GM21367 (cell line): ENCODE data around the gene ZNF217.
A peak's percentile ranks its signal among the peaks of the same experiment; 100 is the strongest.
"Not testable (repeated sequence)": the region's sequence is repeated elsewhere in the genome, so short reads cannot be mapped to it uniquely, and the experiment has no call there.

Source experiments
- ATAC-seq: cut with Tn5 transposase; IDR thresholded peaks from one replicate; pipeline ENCODE4 v1.9.1; 2021; ENCODE audit not compliant: unreplicated experiment

ZNF217 gene

DNA sequence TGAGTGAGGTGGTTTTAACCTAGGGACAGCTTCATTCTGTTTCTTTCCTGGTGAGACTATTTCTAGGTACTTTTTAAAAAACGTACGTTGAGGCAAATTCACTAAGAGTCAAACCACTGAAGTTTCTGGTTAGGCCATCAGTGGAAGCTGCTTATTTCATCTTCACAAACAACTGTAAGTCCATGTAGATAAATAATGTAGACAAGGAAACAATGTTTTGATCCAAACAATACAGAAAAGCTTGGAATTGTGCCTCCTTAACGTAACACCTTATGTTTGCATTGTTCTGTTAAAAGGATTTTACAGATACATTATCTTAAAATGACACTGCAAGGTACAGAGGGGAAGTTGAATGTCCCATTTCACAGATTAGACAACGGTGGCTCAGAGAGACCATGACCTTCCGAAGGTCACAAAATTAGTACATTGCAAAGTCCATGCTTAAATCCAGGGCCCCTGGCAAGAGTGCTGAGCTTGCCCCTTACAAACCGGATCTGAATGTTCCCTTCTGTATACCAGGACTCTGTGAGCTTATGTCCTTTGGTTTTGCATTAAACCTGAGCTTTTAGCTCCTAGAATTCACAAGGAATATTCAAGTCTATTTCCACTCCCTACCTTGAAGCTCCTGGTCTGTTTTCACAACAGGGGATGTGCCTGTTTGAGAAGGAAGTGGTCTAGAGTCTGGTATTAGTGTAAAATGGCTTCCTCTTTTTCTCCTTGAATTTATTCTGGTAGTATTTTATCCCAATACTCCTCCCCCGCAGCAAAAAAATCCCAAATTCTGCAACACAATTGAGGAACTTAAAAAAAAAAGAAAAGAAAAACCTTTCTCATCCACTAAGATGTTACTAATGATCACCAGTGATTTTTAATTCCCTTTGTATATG lies 28.9 kb upstream of the ZNF217 start:
- no peak for ATAC-seq

DNA sequence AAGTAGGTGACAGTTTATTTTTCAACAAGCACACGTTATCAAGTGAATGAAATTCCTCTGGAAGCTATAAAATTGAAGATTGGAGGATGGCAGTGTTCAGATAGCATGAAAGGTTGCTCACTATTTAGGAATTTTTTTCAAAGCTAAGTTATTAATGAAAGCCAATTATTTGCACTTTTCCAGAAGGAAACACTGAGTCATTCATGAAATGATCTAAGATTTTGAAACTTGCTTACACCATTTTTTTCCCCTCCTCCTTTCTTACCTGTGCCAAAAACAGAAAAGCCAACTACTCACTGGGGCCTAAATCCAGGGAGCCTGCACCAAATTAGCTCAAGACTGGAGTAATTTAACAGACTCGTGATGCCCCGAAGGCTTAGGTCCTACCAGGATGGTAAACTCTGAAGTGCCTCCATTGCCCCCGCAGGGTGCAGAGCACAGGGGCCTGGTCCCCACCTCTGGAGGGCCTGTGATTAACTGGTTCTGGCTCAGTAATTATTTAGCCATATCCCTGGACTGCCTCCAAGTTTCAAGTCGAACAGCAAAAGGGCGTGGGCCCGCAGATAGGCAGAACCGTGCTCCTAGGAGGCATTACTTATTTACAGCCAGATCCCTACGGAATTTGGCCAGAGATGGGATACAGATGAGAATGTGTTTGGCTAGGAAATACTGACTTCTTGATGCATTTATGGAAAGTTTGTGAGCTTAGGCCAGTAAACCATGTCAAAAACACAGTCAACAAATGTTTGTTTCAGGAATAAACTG lies 28.0 kb upstream of the ZNF217 start:
- no peak for ATAC-seq

DNA sequence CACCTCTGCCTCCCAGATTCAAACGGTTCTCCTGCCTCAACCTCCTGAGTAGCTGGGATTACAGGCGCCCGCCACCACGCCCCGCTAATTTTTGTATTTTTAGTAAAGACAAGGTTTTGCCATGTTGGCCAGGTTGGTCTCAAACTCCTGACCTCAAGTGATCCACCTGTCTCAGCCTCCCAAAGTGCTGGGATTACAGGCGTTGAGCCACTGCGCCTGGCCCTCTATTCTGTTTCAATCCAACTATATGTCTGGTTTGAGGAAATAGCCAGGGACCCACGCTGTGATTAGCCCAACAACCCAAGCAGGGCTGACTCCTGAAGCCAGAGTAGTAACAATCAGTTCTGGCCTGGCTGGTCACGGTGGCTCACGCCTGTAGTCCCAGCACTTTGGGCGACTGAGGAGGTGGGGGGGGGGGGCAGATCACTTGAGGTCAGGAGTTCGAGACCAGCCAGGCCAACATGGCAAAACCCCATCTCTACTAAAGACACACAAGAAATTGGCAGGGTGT lies 24.9 kb upstream of the ZNF217 start:
- ATAC-seq: not testable (repeated sequence)

DNA sequence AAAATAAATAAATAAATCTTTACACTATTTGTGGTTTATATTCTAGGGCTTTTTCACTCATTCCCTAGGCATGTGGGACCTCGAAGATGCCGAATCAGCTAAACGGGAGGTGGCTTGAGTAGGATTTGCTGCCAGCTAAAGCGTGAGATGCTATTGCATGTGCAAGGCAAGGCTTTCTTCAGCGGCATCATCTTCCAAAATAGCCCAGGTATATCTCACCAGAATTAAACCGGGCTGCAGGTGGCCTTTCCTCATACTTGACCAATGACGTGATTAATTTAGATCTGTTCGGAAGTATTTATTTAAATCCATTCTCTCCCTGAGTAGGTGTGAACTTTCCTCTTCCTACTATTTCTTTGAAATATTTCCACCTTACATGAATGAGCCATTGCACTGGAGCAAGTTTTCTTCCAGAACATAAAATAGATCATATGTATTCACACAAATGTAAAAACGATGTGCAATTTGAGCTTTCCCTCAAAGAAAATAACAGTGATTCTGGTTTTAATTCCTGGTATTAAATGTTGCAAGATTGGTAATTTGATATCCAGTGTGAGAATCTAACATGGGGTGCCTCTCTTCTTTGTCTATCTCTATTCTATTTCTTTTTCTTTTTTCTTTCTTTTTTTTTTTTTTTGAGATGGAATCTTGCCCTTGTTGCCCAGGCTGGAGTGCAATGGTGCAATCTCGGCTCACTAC lies 24.3 kb upstream of the ZNF217 start:
- no peak for ATAC-seq

DNA sequence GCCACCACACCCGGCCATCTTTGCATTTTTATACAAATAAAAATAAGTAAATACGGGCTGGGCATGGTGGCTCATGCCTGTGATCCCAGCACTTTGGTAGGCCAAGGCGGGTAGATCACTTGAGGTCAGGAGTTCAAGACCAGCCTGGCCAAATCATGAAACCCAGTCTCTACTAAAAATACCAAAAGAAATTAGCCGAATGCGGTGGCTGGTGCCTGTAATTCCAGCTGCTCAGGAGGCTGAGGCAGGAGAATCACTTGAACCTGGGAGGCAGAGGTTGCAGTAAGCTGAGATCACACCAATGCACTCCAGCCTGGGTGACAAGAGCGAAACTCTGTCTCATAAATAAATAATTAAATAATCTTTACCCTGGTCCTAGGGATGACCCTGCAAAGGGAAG lies 22.9 kb upstream of the ZNF217 start:
- not testable (repeated sequence) for ATAC-seq

DNA sequence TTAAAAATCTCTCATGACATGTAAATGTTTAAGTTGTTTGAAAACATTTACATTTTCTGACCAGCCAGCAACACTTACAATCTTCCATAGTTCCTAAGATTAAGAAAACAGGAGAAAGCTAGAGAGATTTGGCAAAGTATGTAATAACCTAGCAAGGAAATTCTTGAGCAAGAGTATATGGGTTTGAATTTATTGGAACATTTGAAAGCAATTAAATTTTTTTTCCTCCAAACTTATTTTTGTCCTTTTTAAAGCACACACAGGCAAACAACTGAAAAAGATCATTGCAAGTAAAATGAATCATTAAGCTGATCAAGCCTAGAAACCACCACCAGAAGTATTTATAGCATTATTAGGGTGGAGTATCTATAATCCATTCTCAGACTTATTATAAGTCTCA lies 20.1 kb upstream of the ZNF217 start:
- no peak for ATAC-seq

DNA sequence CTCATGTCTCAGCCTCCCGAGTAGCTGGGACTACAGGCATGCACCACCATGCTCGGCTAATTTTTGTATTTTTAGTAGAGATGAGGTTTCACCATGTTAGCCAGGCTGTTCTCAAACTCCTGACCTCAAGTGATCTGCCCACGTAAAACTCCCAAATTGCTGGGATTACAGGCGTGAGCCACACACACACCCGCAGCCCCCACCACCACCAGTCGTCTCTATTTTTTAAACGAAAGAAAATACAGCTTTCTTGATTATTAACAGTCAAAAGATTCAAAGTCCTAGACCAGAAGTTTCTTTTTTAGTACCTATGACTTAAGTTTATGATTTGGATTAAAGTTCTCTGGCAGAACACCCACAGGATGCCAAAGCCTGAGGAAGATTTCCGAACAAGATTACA lies 18.6 kb upstream of the ZNF217 start:
- not testable (repeated sequence) for ATAC-seq

DNA sequence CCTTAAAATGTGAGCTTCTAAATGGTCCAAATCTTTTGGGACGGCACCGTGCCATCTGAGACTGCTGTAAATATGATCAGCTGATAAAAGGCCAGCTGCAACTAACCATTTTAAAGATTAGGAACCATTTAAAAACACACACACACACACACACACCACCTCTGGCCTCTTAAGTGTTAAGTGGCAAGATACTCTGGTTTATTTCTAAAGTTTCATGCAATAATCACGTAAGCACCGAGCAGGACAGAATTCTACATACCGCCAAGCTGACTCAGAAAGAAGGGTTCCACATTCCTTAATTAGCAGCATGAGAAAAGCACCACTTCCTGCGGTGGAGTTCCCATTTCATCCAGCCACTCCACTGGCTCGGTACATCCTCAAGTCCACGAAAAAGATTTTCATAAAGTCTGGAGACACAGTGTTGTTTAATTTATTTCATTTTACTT lies 17.8 kb upstream of the ZNF217 start:
- no peak for ATAC-seq

DNA sequence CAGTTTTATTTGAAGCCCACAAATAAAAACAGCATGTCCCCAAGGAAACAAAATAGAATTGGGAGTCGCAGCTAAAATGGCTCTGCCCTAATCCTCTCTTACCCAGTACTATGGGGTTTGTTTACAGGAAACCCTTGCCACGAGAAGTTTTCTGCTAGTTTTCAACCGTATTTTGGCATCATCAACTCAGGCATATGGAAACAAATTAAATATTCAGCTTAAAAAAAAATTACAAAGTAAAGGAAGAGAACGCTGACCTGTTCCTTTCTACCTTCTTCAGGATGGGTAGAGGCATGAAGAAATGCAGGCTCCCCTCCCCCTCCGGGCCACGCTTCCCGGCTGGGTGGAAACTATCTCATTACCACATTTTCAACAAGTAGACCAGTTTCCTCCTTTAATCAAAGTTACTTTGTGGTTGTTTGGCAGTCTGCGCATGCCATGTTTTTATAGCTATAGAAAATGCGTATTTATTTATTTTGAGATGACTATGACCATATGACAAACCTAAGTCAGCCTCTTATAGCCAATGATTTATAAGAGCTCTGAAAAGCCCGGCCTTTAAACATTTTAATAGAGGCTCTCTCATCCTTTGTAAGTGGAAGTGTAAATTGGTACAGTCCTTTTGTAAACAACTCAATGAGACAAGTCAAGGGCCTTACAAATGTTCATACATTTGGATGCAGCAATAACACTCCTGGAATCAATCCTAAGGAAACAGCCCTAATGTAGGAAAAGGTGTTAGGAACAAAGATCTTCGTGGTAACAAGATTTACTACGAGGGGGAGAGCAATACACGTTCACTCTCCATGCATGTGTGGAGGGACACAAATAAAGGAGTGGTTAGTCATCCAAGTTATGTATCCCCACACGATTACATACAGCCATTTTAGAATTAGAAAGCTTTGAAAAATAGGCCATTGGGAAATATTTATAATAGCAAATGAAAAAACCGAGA lies 16.1 kb upstream of the ZNF217 start:
- peak; percentile 46 for ATAC-seq

DNA sequence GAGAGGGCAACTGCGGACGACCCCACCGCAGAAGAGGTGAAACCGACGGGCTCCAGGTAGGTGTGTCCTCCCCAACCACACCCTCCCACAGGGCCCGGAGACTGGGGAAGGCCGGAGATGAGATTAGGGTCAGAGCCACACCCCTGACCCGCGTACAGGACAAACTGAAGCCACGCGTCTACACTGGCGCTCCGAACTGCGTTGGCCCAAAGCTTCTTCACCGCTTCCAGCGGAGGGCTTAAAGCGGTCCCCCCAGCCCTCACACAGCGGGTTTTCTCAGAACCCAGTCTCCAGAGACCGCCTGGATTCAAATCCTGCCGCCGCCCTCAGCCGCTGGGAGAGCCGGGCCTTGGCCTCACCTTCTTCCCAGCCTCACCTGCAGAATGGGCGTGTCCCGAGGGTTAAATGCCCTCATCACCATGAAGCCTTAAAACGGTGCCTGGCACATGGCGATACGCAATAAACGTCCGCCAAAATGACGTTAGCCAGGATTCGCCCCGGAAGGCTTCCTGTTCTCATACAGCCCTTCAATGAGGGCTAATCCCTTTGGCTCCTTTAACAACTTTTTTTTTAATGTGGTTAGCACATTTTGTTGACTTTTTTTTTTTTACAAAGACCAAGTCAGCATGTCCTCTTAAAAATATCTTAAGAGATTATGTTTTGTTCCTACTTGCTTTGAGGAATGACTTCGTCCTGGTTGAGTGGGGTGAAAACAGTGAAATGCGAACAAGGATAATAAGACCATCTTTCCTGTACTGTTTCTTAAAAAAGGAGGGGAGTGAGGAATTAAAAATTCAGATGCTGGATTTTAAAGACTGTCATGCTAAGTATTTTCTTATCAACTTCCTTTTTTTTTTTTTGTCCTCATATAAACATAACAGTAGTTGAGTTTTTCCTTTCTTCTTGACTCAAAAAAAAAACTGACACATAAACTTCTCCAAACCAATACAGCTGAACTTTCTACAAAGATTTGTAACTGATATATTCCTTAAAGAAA lies 15.1 kb upstream of the ZNF217 start:
- no peak for ATAC-seq

DNA sequence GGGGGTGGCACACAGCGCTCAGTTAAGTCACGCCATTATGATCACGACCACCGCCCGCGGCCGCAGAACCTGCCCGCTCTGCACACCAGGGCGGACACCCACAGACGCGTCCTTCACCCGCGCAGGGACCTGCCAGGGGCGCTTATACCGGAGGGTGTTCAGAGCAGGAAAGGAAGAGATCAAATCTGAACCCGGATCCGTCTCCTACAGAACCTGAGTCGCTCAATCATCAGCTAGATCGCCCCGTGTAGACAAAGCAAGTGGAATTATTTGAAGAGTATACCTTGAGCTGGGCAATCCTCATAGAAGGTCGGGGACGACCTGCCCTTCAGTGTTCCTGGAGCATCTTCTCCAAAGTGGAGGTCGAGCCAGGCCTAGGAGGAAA lies 14.4 kb upstream of the ZNF217 start:
- ATAC-seq: no peak

DNA sequence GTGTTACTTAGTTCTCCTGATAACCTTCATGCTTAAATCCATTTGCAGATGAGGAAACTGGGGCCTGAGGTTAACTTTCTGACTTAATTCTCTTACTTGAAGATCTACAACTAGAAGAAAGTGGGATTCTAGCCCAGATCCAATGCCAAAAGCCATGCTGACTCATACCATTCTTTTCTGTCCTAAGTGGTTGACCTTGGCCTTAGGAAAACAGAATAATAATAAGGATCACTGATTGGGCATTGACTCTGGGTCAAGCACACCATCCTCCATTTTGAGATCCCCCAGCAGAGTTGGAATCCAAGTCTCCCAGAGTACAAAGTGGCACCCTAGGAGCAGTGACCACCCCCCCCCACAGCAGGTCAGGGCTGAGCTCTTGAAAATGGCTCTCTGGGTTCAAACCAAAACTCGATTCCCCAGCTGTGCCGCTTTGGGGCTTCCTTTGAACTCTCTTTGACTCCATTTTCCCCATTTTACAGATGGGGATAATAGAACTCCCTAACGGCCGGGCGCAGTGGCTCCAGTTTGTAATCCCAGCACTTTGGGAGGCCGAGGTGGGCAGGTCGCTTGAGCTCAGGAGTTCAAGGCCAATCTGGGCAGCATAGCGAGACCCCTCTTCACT lies 12.8 kb upstream of the ZNF217 start:
- no peak for ATAC-seq

DNA sequence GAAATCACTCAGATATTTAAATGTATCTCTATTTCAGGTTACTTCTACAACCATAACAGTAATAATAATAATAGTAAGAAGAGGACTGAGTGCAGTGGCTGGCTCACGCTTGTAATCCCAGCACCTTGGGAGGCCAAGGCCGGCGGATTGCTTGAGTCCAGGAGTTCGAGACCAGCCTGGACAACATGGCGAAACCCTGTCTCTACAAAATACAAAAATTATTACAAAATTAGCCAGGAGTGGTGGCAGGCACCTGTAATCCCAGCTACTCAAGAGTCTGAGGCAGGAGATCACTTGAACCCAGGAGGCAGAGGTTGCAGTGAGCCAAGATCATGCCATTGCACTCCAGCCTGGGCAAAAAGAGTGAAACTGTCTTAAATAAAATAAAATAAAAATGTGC lies 11.8 kb upstream of the ZNF217 start:
- ATAC-seq: not testable (repeated sequence)

DNA sequence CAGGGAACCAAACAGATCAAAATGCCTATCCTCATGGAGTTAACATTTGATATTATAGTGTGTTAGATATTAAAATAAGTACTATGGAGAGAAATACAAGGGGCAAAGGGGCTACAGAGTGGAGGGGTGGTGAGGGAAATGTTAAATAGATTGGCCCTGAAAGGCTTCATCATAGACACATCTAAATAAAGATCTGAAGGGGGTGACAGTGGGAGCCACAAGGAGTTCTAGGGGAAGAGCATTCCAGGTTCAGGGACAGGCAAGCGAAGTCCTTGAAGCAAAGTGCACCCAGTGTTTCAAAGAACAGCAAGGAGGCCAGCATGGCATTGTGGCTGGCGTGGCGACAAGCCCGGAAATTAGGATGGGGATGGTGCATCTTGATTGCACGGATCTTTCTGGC lies 11.2 kb upstream of the ZNF217 start:
- ATAC-seq: not testable (repeated sequence)

DNA sequence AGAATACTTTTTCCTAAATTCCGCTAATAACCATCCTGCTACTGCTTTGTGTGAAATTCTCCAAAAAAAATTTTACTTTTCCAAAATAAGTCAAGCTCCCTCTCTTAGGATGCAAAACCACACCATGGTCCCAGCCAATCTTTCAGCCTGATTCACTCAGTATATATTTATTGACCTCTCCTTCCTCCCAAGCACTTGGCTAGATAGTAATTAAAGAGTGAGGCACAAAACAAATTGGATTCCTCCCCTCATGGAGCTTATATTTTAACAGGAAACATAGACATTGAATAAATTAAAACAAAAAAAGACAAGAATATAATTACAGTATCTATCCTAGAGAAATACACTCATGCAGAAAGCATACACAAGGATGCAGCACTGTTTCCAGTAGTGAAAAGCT lies 9.0 kb upstream of the ZNF217 start:
- ATAC-seq: no peak

DNA sequence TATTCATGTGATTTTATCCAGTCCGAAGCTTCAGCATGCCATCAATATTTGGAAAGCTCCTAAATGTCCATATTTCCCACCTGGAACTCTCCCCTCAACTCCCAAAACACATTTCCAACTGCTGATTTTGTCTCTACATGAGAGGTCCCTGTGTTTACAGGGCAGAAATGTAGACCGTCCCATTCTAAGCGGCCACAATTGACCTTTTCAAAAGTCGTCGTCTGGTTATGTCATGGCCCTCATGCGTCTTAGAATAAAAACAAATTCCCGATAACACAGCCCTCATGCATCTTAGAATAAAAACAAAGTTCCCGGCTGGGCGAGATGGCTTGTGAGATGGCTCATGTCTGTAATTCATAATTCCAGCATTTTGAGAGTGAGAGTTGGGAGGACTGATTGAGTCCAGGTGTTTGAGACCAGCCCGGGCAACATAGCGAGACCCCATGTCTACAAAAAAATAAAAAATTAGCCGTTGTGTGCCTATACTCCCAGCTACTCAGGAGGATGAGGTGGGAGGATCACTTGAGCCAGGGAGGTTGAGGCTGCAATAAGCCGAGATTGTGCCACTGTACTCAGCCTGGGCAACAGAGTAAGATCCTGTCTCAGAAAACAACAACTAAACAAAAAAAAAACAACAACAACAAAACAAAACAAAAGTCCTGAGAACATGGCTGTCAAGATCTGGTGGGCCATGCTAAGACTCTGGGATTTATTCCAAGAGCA lies 6.4 kb upstream of the ZNF217 start:
- ATAC-seq: no peak

DNA sequence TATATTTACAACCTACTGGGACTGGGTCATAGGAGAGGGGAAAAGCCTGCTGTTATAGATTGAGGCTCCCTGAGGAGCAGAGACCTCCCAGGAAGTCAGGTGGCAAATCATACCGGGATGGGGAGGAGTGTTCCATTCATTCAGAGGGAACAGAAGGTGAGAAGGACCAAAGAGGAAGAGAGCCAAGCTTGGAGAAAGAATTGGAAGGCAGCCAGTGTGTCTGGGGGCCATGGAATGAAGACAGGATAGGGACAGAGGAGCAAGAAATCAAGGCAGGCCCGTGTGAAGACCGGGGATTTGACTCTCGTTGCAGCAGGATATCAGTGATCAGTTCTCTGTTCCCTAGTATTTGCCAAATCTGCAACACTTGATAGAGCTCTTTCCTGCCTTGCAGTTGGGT lies 5.7 kb upstream of the ZNF217 start:
- ATAC-seq: no peak

DNA sequence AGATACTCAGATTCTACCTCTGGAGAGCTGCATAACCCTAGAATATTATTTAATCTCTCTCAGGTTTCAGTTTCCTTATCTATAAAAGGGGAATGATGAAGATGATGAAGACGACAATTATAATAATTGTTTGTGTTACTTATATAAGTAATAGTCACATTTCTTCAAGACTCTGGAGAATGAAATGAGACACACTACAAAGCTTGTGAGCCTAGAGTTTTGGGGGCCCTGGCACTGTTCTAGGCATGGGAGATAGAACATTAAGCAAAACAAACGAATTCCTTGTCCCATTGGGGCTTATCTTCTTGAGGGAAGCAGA lies 5.4 kb upstream of the ZNF217 start:
- ATAC-seq: no peak
